ENCODE measurements around the gene GTF2A2.

DNA sequence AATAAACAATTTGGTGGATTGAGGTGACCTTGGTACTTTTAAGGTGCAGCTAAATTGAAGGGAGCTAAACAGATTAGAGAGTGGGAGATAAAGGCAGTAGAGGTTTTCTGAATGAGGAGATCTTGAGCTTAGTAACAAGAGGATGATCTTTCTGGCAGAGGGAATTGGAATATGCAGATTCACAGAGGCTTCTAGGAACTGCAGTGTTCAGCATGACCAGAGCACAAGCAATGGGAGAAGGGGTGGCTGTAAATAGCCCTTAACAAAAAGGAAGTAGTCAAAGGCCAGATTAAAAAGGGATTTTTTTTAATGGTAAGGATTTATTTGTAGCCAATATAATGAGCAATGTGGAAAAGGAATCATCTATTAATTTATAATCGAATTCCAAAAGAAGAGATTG lies 37.5 kb upstream of the GTF2A2 start:
- TF ChIP-seq, protein P1, sequence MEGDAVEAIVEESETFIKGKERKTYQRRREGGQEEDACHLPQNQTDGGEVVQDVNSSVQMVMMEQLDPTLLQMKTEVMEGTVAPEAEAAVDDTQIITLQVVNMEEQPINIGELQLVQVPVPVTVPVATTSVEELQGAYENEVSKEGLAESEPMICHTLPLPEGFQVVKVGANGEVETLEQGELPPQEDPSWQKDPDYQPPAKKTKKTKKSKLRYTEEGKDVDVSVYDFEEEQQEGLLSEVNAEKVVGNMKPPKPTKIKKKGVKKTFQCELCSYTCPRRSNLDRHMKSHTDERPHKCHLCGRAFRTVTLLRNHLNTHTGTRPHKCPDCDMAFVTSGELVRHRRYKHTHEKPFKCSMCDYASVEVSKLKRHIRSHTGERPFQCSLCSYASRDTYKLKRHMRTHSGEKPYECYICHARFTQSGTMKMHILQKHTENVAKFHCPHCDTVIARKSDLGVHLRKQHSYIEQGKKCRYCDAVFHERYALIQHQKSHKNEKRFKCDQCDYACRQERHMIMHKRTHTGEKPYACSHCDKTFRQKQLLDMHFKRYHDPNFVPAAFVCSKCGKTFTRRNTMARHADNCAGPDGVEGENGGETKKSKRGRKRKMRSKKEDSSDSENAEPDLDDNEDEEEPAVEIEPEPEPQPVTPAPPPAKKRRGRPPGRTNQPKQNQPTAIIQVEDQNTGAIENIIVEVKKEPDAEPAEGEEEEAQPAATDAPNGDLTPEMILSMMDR (IDR thresholded peaks at IDR 0.05; ENCODE audit: insufficient read depth, low read length) = no peak
- TF ChIP-seq POLR2AphosphoS5 (IDR thresholded peaks at IDR 0.05; ENCODE audit: low read depth) (no peak), GABPA (IDR thresholded peaks at IDR 0.05; ENCODE audit: low read depth) (no peak)
- TF ChIP-seq, protein P2, sequence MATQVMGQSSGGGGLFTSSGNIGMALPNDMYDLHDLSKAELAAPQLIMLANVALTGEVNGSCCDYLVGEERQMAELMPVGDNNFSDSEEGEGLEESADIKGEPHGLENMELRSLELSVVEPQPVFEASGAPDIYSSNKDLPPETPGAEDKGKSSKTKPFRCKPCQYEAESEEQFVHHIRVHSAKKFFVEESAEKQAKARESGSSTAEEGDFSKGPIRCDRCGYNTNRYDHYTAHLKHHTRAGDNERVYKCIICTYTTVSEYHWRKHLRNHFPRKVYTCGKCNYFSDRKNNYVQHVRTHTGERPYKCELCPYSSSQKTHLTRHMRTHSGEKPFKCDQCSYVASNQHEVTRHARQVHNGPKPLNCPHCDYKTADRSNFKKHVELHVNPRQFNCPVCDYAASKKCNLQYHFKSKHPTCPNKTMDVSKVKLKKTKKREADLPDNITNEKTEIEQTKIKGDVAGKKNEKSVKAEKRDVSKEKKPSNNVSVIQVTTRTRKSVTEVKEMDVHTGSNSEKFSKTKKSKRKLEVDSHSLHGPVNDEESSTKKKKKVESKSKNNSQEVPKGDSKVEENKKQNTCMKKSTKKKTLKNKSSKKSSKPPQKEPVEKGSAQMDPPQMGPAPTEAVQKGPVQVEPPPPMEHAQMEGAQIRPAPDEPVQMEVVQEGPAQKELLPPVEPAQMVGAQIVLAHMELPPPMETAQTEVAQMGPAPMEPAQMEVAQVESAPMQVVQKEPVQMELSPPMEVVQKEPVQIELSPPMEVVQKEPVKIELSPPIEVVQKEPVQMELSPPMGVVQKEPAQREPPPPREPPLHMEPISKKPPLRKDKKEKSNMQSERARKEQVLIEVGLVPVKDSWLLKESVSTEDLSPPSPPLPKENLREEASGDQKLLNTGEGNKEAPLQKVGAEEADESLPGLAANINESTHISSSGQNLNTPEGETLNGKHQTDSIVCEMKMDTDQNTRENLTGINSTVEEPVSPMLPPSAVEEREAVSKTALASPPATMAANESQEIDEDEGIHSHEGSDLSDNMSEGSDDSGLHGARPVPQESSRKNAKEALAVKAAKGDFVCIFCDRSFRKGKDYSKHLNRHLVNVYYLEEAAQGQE (IDR thresholded peaks at IDR 0.05; ENCODE audit: insufficient replicate concordance, low read depth) = no peak
